HG02973 (cell line): ENCODE data around the gene KIF5C.

Source experiments
- ATAC-seq: cut with Tn5 transposase; IDR thresholded peaks from one replicate; pipeline ENCODE4 v1.9.1; 2021; ENCODE audit warnings: moderate library complexity; ENCODE audit not compliant: unreplicated experiment

The KIF5C gene

DNA sequence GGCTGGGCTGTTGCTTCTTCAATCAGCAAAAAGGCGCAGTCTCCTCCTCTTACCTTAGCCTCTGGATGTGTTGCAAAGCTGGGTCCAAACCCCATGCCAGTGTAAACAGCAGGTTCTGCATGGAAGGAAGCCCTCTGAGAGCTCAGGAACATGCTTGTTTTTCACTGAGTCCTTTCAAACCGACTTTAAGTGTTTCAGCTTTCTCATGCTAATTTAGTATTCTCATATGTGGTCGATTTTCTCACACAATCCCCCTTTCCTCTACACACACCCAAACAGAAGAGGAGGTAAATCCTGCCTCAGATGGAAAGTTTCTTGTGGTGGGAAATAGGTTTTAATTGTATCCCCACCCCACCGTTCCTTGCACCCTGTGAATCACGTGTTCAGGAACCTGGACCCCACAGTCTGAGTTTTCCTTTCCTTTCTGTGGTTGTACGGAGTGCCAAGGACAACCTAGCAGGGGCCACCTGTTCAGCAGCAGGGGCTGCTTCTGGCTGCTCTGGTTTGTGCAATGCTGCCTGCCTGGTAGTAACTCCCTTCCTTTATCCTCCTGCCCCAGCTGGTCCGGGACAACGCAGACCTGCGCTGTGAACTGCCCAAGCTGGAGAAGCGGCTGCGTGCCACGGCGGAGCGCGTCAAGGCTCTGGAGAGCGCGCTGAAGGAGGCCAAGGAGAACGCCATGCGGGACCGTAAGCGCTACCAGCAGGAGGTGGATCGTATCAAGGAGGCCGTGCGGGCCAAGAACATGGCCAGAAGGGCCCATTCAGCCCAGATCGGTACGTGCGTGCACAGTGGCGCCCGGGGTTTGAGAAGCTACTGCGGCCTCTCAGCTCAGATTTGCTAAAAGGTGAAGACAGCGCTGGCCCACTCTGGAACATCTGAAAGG, 134.8 kb downstream of the KIF5C start:
- no peak for ATAC-seq

DNA sequence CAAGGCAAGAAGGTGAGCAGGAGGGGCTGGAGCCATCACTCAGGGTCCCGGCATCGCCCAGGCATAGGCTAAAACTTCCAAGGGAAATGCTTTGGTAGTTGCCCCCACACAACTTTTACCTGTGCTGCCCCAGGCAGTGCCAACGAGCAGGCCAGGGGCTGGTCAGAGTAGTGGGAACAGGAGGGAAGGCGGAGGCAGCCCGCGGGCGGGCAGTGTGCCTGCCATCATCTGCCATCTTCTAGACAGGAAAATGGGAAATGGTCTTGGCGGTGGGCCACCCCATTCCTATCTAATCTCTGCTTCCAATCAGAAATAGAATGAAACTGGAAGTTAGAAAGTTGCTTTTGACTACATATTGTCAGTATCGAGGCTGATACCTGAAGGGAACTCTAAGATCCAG, 137.5 kb downstream of the KIF5C start:
- no peak for ATAC-seq

GRCh38 chr2:149015501-149015900, 140.5 kb downstream of the KIF5C start:
- ATAC-seq = no peak

GRCh38 chr2:149015926-149016563, 141.0 kb downstream of the KIF5C start:
- ATAC-seq = no peak

DNA sequence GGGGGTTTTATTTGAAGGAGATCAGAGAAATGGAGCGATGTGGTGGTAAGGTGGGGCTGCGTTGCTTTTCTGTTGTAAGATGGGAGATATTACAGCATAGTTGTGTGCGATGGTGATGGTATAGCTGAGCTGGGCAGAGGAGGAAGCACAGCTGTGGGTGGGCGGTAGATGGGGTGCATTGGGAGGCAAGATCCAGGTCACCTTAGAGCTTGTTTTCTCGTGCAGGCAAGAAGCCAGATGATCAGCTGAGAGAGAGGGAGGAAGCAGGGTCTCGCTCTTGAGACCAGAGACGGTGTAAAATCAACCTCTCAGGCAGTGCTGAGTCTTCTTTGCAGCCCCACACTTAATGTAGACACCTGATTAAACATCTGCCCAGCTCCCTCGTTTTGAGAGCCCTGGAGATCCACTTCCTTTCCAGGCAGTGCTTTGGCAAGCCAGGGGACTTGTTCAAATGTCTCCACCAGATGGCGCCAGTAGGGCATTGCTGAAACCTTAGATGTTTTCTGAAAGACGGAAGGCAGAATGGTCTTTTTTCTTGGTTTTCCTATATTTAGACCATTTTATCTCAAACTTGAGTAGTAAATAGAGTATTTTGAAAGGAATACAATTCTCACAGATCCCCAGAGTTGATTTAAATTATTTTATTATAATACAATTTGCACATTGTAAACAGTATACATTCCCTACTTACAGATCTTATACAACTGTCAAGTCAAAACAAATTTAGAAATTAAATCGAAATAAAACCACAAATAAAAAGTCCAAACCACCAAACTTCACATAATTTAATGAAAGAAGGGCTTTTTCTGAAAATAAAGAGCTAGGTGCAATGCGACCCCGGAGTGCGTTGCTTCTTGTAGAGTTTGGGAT, 142.3 kb downstream of the KIF5C start:
- ATAC-seq = peak; percentile 19

DNA sequence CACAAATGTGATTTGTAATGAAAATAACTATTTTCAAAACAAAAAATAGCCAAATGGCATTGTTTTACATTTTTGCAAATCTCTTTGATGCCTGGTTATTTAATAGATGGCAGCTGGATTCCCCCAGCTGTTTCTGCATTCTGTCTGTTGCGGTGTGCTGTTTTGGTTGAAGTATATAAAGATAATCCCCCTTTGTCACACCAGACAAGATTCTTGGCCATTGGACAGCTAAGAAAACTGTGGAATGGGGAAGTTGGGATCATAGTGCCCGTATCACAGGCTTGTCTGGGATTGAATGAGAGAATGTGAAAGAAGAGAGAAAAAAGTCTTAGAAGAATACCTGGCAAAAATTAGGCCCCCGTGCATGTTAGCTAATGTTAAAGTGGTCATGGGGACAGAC, 144.0 kb downstream of the KIF5C start:
- no peak for ATAC-seq

GRCh38 chr2:149019768-149020167, 144.7 kb downstream of the KIF5C start:
- no peak for ATAC-seq

DNA sequence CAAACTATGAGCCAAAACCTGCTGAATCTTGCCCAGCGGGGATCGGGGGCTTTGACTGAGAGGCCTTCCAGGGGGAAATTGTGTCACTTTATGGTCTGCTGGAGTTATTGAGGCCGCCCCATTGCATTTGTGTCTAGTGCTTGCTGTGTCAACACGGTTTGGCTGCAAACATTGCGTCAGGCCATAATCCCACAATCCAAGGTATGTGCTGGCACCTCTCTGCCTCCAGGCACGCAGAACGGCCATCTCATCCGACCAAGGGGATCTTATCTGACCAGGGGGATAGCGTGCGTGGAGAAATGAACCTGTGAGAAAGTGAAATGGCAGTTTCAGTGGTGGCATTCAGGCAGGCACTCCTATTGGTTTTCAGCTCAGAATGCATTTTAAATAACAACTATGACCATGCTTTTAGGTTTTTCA, 145.4 kb downstream of the KIF5C start:
- peak; percentile 38 for ATAC-seq

GRCh38 chr2:149021271-149021719, 146.3 kb downstream of the KIF5C start:
- ATAC-seq = peak; percentile 65

- ATAC-seq = peak; percentile 56
These were observed 146.7 kb downstream of the KIF5C start for GRCh38 chr2:149021761-149022160.

DNA sequence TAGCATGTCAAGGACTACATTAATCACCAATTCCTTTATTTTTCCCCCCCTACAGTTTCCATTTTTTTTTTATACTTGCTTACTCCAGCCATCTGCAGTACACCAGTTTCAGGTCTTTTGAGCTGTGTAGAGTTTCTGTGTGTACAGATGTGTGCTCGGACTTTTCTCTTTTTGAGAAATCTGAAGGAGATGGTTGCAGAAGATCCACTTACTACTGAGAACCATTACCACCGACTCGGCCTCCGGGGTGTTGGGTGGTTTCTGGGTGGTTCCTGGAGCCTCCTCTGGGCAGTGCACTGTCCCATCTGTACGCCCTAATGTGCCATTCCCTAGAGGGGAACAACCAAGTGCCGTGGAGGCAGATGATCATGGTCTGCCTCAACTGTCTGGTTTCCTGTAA, 148.1 kb downstream of the KIF5C start:
- no peak for ATAC-seq

GRCh38 chr2:149027590-149028250, 152.7 kb downstream of the KIF5C start:
- no peak for ATAC-seq

GRCh38 chr2:149028377-149028776, 153.3 kb downstream of the KIF5C start:
- ATAC-seq = no peak

- no peak for ATAC-seq
These were observed 153.9 kb downstream of the KIF5C start for GRCh38 chr2:149028891-149029290.

DNA sequence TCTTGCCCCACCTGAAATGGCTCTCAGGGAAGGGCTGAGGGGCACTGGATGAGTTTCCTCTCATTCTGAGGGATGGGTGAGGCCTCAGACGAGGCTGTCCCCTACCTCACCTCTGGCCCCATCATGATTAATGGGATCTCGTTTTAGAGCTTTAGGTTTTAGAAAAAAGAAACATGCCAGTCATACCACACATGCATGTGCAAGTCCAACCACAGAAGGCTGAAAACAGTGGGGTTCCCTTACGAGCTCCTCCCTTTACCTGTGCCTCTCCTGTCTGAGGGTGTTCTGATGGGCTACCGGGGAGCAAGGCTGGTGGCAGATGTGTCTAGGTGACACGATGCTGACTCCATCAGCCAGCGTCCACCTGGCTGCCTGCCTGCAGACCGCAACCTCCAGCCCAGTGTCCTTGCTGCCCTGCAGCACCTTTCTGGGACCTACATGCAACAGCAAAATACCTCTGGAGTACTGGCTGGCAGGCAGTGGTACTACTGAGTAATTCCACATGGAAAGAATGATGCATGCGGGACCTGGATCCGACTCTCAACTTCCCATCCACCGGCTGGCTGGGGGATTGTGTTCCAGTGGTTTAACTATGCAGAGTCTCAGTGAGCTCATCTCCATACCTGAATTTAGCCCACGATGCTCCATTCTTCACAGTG, 154.4 kb downstream of the KIF5C start:
- no peak for ATAC-seq

DNA sequence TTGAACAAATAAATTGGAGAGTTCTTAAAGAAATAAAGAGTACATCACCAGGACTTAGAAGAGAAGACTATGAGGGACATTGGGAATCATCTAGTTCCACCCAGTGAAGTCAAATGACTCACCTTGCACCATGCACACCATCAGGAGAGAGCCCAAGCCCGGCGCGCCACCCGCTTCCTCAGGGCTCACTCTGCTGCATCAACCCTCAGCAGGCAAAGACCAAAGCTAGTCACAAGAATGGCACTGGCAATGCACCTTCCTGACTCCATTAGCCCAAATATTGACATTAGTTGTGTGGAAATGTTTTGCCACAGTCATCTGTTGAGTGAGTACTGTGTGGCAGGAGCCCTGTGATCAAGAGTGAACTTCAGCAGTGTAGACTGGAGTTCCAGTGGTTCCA, 156.4 kb downstream of the KIF5C start:
- ATAC-seq = no peak

GRCh38 chr2:149033716-149034115, 158.7 kb downstream of the KIF5C start:
- ATAC-seq = no peak

DNA sequence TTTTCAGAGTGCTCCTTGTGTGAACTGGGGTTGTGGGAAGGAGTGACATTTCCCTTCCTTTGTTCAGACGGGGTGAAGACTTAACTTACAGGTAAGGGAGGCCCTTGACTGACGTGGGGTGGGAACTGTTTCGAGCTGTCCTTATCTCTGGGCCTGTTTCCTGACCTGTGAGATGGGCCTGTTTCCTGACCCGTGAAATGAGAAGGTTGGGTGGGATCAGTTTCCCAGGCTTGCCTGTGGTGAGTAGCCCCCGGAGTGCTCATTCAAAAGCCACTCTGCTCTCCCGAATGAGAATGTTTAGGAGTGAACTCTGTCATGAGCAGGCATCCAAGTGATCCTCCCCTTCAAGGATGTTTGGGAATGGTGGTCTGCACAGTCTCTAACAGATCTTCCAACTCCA, 159.4 kb downstream of the KIF5C start:
- ATAC-seq = no peak

- no peak for ATAC-seq
These were observed 161.7 kb downstream of the KIF5C start for GRCh38 chr2:149036507-149037293.
